Myocyte (in vitro differentiated cells): ENCODE results near the gene TXNRD1. TPM values are rescaled to one million over a fixed set of nuclear protein-coding genes. Genes with fewer than 3 reads are reported as not detected.
"Not testable (repeated sequence)": the region's sequence is repeated elsewhere in the genome, so short reads cannot be mapped to it uniquely, and the experiment has no call there.

Experiments used
- DNase-seq: peaks from one replicate; pipeline ENCODE4 v3.0.0-alpha.2; 2012; ENCODE audit warnings: low read depth
- total RNA-seq: library from RNA; depleted of rRNA; stranded (reverse); fragments of >200 nt; gene quantifications from 2 replicates; pipeline ENCODE4 v1.2.3, GENCODE V29; 2014

TXNRD1 gene
- total RNA-seq, 1 donor from 2014 or later, result 185 TPM

DNA sequence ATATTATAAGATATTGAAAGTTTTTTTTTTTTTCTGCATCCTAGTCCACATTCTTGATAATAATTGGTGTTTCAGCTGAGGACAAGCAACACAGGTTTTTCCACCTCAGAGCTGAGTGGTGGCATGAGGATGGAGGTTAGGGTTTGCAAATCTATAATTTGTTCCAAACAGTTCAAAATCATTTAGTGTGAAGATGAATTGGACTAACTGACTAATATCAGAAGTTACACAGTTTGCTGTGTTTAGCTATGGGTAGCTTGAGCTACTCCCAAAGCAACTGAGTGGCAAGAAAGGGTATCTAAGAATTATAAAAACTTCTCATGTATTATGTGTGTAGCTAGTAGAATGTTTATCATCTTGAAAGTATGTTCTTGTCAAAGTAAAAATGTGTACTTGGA is 105.0 kb downstream of the TXNRD1 start:
- no peak for DNase-seq

DNA sequence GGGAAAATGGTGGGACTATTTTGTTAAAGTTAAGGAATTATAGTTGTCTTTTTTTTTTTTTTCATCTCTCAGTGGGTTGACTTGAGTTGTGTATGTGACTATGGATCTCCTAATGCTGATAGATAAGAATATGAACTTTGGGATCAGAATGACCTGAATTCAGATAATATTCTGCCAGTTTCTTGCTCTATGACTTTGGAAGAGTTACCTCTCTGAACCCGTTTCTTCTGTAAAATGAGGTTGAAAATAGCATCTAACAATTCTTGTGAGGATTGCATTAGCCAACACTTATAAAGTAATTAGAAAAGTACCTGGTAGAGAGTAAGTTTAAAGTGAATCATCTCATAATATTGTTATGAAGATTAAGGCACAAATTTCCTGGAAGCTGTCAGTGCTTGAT is 106.4 kb downstream of the TXNRD1 start:
- no peak for DNase-seq

- DNase-seq, result not testable (repeated sequence)
Observed at GRCh38 chr12:104322533-104322932, 107.0 kb downstream of the TXNRD1 start.

- DNase-seq, result no peak
Observed at GRCh38 chr12:104323899-104324298, 108.3 kb downstream of the TXNRD1 start.

GRCh38 chr12:104328278-104328677 is 112.7 kb downstream of the TXNRD1 start:
- not testable (repeated sequence) for DNase-seq

DNA sequence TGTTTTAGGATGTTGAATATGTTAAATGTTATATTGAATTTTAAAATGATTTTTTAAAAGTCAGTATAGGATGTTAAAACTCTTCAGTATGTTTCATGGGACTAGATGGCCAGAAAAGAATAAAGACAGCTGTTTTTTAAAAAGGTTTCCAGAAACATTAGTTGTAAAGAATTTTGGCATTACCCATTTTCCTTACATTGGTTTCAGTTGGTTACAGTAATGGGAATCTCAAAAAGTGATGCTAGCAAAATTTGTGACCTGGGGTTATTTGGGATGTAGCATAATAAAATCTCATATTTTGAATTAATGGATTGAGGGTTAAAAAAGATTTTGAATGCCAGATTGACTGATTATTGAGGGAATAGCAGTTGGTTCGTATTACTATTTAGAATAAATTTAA is 113.2 kb downstream of the TXNRD1 start:
- DNase-seq, result no peak

DNA sequence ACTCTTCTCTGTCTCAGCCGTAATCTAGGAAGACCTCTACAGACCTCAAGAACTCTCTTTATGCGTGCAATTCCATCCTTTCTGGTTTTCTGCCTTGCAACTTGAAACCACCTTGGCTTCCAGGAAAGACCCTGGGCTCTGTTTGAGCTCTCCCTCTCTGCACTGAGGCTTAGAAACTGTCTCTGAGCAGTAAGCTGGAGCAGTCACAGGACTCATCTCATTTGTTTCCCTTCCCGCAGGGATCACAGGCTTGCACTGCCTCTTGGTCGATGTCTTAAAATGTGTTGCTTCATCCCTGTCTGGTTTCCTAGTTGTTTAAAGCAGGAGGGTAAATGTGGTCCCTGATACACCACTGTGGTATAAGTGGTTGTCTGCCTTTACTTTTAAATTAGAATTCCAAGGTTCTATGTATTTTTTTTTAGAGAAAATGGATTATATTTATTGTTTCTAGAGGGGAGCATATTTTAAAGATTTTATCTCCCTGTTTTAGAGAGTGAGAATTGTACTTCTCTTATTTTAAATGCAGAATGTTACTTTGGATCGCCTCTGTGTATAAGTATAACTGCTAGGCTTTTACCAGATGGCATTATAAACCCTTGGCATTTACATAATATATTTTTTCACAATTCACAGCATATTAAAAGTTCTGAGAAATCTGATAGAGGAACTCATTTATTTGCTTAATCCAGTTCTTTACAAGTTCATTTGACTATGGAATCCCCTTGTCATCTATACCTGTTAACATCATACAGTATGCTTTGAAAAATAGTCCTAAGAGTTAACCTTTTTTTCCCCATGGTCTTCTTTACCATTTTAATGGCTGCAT is 114.3 kb downstream of the TXNRD1 start:
- DNase-seq, result no peak

GRCh38 chr12:104331376-104331775 is 115.8 kb downstream of the TXNRD1 start:
- DNase-seq, result no peak

- DNase-seq, result not testable (repeated sequence)
Observed at GRCh38 chr12:104332273-104332672, 116.7 kb downstream of the TXNRD1 start.

DNA sequence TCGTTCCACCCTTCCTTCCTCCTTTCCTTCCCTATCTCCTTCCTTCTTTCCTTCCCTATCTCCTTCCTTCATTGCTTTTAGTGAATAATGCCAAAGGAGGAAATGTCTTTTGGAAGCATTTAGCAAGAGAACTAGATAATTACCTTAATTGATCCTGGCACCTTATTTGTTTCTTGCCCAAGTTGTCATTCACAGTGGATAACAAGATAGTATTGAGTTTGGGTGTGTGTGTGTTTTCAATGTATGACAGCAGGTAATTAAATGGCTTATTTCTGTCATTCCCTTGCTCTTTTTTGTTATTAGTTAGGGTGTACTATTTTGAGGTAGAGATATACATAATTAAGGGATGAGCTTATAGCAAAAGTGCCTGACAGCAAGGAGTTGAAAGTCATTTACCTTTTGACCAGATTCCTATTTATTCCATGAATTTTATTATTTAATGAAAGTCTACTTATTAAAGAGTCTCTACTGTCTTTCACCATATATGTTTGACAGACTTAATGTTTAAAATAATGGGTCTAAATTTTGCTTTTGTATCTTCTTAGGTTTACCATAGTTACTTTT is 118.2 kb downstream of the TXNRD1 start:
- no peak for DNase-seq

- DNase-seq, result peak; percentile 64
Observed at GRCh38 chr12:104334581-104334980, 119.0 kb downstream of the TXNRD1 start.

GRCh38 chr12:104336115-104336514 is 120.5 kb downstream of the TXNRD1 start:
- DNase-seq, result no peak

- no peak for DNase-seq
Observed at GRCh38 chr12:104337030-104337558, 121.5 kb downstream of the TXNRD1 start.

DNA sequence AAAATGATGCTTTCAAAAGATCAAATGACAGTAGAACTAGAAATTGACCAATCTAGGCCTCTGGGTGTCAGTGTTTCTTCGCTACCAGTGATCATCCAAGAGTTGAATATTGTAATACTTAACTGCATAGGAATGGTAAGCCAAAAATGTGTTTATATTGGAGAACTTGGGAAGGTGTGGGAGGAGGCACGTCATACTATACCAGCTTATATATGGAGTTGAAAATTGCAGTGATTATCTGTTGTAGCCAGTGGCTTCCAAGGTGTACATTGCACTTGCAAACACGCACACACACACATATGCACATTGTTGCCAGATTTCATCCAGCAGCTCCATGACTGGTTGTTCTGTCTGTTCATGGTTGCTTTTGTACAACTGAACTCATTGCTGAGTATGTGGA is 124.1 kb downstream of the TXNRD1 start:
- DNase-seq, result no peak

GRCh38 chr12:104340177-104340576 is 124.6 kb downstream of the TXNRD1 start:
- no peak for DNase-seq

- DNase-seq, result no peak
Observed at GRCh38 chr12:104340925-104341611, 125.5 kb downstream of the TXNRD1 start.

GRCh38 chr12:104342147-104342546 is 126.6 kb downstream of the TXNRD1 start:
- DNase-seq, result no peak

GRCh38 chr12:104342635-104343249 is 127.2 kb downstream of the TXNRD1 start:
- no peak for DNase-seq

- DNase-seq, result no peak
Observed at GRCh38 chr12:104344682-104345081, 129.1 kb downstream of the TXNRD1 start.

GRCh38 chr12:104345234-104346066 is 129.9 kb downstream of the TXNRD1 start:
- DNase-seq, result peak; percentile 51
